ENCODE data around the gene CLPTM1L.
"Not testable (repeated sequence)": the region's sequence is repeated elsewhere in the genome, so short reads cannot be mapped to it uniquely, and the experiment has no call there.

The CLPTM1L gene

DNA sequence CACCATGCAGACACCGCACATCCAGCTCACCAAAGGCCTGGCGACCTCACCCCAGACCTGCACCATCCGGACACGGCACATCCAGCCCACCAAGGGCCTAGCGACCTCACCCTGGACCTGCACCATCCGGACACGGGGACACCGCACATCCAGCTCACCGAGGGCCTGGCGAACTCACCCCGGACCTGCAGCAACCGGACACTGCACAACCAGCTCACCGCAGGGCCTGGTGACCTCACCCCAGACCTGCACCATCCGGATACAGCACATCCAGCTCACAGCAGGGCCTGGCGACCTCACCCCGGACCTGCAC lies 61.2 kb downstream of the CLPTM1L start:
- H3K9me3 ChIP-seq (ENCODE audit: control insufficient read depth, insufficient read depth, low read depth, low read length); H3K36me3 ChIP-seq (ENCODE audit: control insufficient read depth in 2 of 2, insufficient read depth in 1 of 2, low read length in 2 of 2); H3K4me1 ChIP-seq (ENCODE audit: control insufficient read depth, insufficient read depth, low read length); H3K4me3 ChIP-seq (ENCODE audit: low read depth, low read length); H3K27ac ChIP-seq (ENCODE audit: extremely low read depth, low read depth, low read length); POLR2A ChIA-PET: not testable (repeated sequence)
- CTCF ChIA-PET, result interaction anchor here (1.0 kb wide), 1 partner anchor 116 kb away, joined by 3 read pairs; no protein-coding TSS in a partner anchor

DNA sequence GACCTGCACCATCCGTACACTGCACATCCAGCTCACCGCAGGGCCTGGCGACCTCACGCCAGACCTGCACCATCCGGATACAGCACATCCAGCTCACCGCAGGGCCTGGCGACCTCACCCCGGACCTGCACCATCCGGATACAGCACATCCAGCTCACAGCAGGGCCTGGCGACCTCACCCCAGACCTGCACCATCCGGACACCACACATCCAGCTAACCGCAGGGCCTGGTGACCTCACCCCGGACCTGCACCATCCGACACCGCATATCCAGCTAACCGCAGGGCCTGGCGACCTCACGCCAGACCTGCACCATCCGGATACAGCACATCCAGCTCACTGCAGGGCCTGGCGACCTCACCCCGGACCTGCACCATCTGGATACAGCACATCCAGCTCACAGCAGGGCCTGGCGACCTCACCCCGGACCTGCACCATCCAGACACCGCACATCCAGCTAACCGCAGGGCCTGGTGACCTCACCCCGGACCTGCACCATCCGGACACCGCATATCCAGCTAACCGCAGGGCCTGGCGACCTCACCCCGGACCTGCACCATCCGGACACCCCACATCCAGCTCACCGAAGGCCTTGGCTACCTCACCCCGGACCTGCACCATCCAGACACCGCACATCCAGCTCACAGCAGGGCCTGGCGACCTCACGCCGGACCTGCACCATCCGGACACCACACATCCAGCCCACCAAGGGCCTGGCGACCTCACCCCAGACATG lies 61.7 kb downstream of the CLPTM1L start:
- H3K36me3 ChIP-seq (ENCODE audit: control insufficient read depth in 2 of 2, insufficient read depth in 1 of 2, low read length in 2 of 2); H3K9me3 ChIP-seq (ENCODE audit: control insufficient read depth, insufficient read depth, low read depth, low read length); H3K4me1 ChIP-seq (ENCODE audit: control insufficient read depth, insufficient read depth, low read length); POLR2A ChIA-PET; H3K4me3 ChIP-seq (ENCODE audit: low read depth, low read length); H3K27ac ChIP-seq (ENCODE audit: extremely low read depth, low read depth, low read length): not testable (repeated sequence)
- CTCF ChIA-PET, result interaction anchor here (1.0 kb wide), 1 partner anchor 116 kb away, joined by 3 read pairs; no protein-coding TSS in a partner anchor

GRCh38 chr5:1282131-1282992 lies 62.5 kb downstream of the CLPTM1L start:
- no peak overlapping the region for H3K4me3 ChIP-seq (ENCODE audit: low read depth, low read length)
- H3K27ac ChIP-seq (ENCODE audit: extremely low read depth, low read depth, low read length), result no peak overlapping the region
- peaks cover 0 to 6% of the 10 kb centered on the region in 2 experiments; a peak in 2 of 3 replicates for H3K36me3 ChIP-seq (ENCODE audit: control insufficient read depth in 2 of 2, insufficient read depth in 1 of 2, low read length in 2 of 2)
- H3K9me3 ChIP-seq (ENCODE audit: control insufficient read depth, insufficient read depth, low read depth, low read length), result no peaks in the 10 kb centered on the region
- TF ChIP-seq SP7 (tag by site-specific recombination; IDR thresholded peaks at IDR 0.05) (no peak), ZNF521 (tag by site-specific recombination; IDR thresholded peaks at IDR 0.05) (no peak), HOXC10 (CRISPR knock-in tag; IDR thresholded peaks at IDR 0.05) (no peak), PRDM2 (tag by site-specific recombination; IDR thresholded peaks at IDR 0.05; ENCODE audit: borderline replicate concordance) (no peak), ZNF266 (tag by site-specific recombination; IDR thresholded peaks at IDR 0.05; ENCODE audit: low read depth) (no peak), ZNF239 (tag by site-specific recombination; IDR thresholded peaks at IDR 0.05) (no peak), ZBTB49 (tag by site-specific recombination; IDR thresholded peaks at IDR 0.05; ENCODE audit: low read depth) (no peak), ZFHX2 (tag by site-specific recombination; conservative IDR thresholded peaks at IDR 0.05) (no peak)
- CTCF ChIA-PET, result no interaction called here
- H3K4me1 ChIP-seq (ENCODE audit: control insufficient read depth, insufficient read depth, low read length), result no peaks in the 10 kb centered on the region
- POLR2A ChIA-PET, result no interaction called here

Data from HEK293 (cell line).